BLaER1 treated with 17β-estradiol and CSF1 and Interleukin-3, amounts not matched to agents 10 nM and 100 nM (cell line): ENCODE results near the gene LTBP2.

Experiments used
- H3K27ac ChIP-seq, 11 experiments: shearing (Covaris generic); formaldehyde crosslinking; 2 replicates each; pipeline ENCODE4 v1.8.1; 2022
- H3K27me3 ChIP-seq, 11 experiments: shearing (Covaris generic); formaldehyde crosslinking; 2 replicates each; pipeline ENCODE4 v1.8.1; 2022
- H3K36me3 ChIP-seq, 11 experiments: shearing (Covaris generic); formaldehyde crosslinking; 2 replicates each; pipeline ENCODE4 v1.8.1; 2022
- H3K4me1 ChIP-seq, 10 experiments: shearing (Covaris generic); formaldehyde crosslinking; 2 replicates each; pipeline ENCODE4 v1.8.1; 2022
- H3K4me2 ChIP-seq, 11 experiments: shearing (Covaris generic); formaldehyde crosslinking; 2 replicates each; pipeline ENCODE4 v1.8.1; 2022
- H3K4me3 ChIP-seq, 10 experiments: shearing (Covaris generic); formaldehyde crosslinking; 2 replicates each; pipeline ENCODE4 v1.8.1; 2022
- H3K9ac ChIP-seq, 11 experiments: shearing (Covaris generic); formaldehyde crosslinking; 2 replicates each; pipeline ENCODE4 v1.8.1; 2022
- H3K9me3 ChIP-seq, 11 experiments: shearing (Covaris generic); formaldehyde crosslinking; replicated peaks in 1 of 11; 2 replicates each; pipeline ENCODE4 v1.8.1; 2022
- H4K20me1 ChIP-seq, 11 experiments: shearing (Covaris generic); formaldehyde crosslinking; 2 replicates each; pipeline ENCODE4 v1.8.1; 2022
- Cebpa-rat ChIP-seq, 11 experiments: shearing (Covaris generic); IDR thresholded peaks; 2 replicates each; pipeline ENCODE4 v1.8.1; 2022

The LTBP2 gene

DNA sequence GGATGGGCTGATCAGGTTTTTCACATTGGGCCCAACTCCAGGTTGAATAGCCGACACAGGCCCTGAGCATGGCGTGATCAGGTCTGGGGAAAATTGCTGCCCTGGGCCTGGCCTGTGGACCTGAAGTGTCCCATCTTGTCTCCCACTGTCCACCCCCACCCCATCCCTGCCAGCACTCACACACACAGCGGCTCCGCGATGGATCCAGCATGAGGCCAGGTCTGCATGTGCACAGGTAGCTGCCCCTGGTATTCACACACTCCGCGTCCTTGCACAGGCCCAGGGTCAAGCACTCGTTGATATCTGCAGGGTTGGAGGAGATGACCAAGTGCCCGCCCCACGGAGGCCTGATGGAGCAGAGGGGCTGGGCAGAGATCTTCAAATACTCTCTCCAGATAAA lies 79.8 kb downstream of the LTBP2 start:
- TF ChIP-seq Cebpa-rat (IDR thresholded peaks at IDR 0.05): no peak
- H3K4me1 ChIP-seq: peaks cover 2 to 53% (median 13%) of the 10 kb centered on the region in 10 experiments; a peak in 15 of 20 replicates
- no peaks in the 10 kb centered on the region; a peak in 1 of 22 replicates for H4K20me1 ChIP-seq
- H3K27ac ChIP-seq: no peak overlapping the region
- H3K9ac ChIP-seq: no peak overlapping the region
- no peaks in the 10 kb centered on the region for H3K27me3 ChIP-seq
- no peak overlapping the region for H3K4me3 ChIP-seq
- no peaks in the 10 kb centered on the region for H3K9me3 ChIP-seq
- no peaks in the 10 kb centered on the region for H3K36me3 ChIP-seq
- H3K4me2 ChIP-seq: peak overlapping the region in 1 of 11 experiments; percentile 55; a peak in 1 of 22 replicates

DNA sequence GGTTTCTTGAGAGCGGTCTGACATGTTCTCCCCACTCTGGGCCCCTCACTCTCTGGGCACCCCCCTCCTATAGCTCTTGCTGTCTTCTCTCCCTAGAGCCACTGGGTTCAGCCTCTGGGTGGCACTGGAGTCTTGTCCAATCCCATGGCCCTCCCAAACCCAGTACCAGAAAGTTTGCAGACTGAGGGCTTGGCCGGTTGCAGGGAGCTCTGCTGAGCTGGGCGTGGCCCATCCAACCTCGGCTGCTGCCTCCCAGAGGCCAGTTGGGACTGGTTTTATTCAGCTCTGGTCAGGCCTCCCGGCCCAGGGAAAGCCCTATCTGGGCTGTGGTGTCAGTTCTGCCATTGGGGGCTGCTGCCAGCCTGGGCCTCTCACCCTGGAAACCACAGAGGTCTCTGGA lies 80.6 kb downstream of the LTBP2 start:
- Histone ChIP-seq H3K27me3 (no peaks in the 10 kb centered on the region), H3K4me1 (peaks cover 5 to 56% (median 21%) of the 10 kb centered on the region in 10 experiments; a peak in 19 of 20 replicates), H3K4me2 (peak overlapping the region in 3 of 11 experiments; percentile 6 to 56 (median 55); a peak in 5 of 22 replicates), H3K36me3 (no peaks in the 10 kb centered on the region), H3K9me3 (no peaks in the 10 kb centered on the region), H3K27ac (no peak overlapping the region), H4K20me1 (no peaks in the 10 kb centered on the region; a peak in 2 of 22 replicates), H3K9ac (peak overlapping the region in 1 of 11 experiments; percentile 16; a peak in 1 of 22 replicates), H3K4me3 (no peak overlapping the region)
- TF ChIP-seq Cebpa-rat (IDR thresholded peaks at IDR 0.05): no peak

- Histone ChIP-seq H3K9ac (peak overlapping the region in 1 of 11 experiments; percentile 16; a peak in 1 of 22 replicates), H3K4me3 (no peak overlapping the region), H3K27me3 (no peaks in the 10 kb centered on the region), H4K20me1 (no peaks in the 10 kb centered on the region; a peak in 2 of 22 replicates), H3K36me3 (no peaks in the 10 kb centered on the region), H3K4me1 (peaks cover 8 to 56% (median 25%) of the 10 kb centered on the region in 10 experiments; a peak in 19 of 20 replicates), H3K9me3 (no peaks in the 10 kb centered on the region), H3K4me2 (peak overlapping the region in 3 of 11 experiments; percentile 6 to 56 (median 55); a peak in 5 of 22 replicates), H3K27ac (no peak overlapping the region)
- no peak for TF ChIP-seq Cebpa-rat (IDR thresholded peaks at IDR 0.05)
These were observed 81.0 kb downstream of the LTBP2 start for GRCh38 chr14:74531006-74531405.

GRCh38 chr14:74528886-74529285 lies 83.2 kb downstream of the LTBP2 start:
- H3K4me1 ChIP-seq: peaks cover 20 to 72% (median 39%) of the 10 kb centered on the region in 10 experiments
- no peaks in the 10 kb centered on the region for H3K36me3 ChIP-seq
- no peak overlapping the region for H3K27ac ChIP-seq
- no peaks in the 10 kb centered on the region; a peak in 2 of 22 replicates for H4K20me1 ChIP-seq
- H3K27me3 ChIP-seq: no peaks in the 10 kb centered on the region
- no peak overlapping the region for H3K9ac ChIP-seq
- no peak overlapping the region for H3K4me3 ChIP-seq
- H3K4me2 ChIP-seq: peak overlapping the region in 1 of 11 experiments; percentile 12; a peak in 1 of 22 replicates
- no peak for TF ChIP-seq Cebpa-rat (IDR thresholded peaks at IDR 0.05)
- no peaks in the 10 kb centered on the region for H3K9me3 ChIP-seq

GRCh38 chr14:74528406-74528805 lies 83.6 kb downstream of the LTBP2 start:
- no peak overlapping the region for H3K27ac ChIP-seq
- TF ChIP-seq Cebpa-rat (IDR thresholded peaks at IDR 0.05): no peak
- no peaks in the 10 kb centered on the region; a peak in 2 of 22 replicates for H4K20me1 ChIP-seq

DNA sequence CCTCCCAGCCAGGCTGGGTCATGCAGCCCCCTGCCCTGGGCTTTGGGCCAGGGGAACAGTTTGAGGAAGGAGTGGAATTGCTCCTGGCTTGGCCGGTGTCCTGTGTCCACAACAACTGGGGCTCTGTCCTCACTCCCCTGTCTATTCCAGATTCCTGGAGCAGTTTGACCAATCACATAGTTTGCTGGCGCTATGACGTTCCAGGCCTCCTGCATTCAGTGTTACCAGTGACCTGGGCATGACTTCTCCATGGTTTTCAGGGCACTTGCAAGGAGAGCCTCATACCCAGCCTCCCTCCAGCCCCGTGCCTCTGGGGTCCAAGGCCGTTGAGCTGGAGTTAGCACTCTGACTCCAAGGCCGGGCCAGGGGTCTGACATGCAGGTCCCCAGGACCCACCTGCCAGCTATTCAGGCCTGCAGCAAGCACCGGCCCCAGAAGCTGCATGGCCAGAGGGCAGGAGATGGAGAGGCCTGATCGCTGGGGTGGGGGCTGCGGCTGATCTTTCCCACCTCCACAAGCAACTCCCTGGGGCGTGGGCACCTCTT lies 84.2 kb downstream of the LTBP2 start:
- H3K36me3 ChIP-seq: no peaks in the 10 kb centered on the region
- no peaks in the 10 kb centered on the region for H3K9me3 ChIP-seq
- peak overlapping the region in 2 of 11 experiments; percentile 7 to 12; a peak in 4 of 22 replicates for H3K4me2 ChIP-seq
- H3K4me3 ChIP-seq: no peak overlapping the region
- H3K9ac ChIP-seq: no peak overlapping the region
- H4K20me1 ChIP-seq: no peaks in the 10 kb centered on the region; a peak in 2 of 22 replicates
- no peak overlapping the region for H3K27ac ChIP-seq
- no peaks in the 10 kb centered on the region for H3K27me3 ChIP-seq
- peaks cover 15 to 61% (median 31%) of the 10 kb centered on the region in 10 experiments for H3K4me1 ChIP-seq
- no peak for TF ChIP-seq Cebpa-rat (IDR thresholded peaks at IDR 0.05)

More at GRCh38 chr14:74528406-74528805, 83.6 kb downstream of the LTBP2 start:
- H3K27me3 ChIP-seq: no peaks in the 10 kb centered on the region
- H3K4me3 ChIP-seq: no peak overlapping the region
- H3K4me2 ChIP-seq: peak overlapping the region in 2 of 11 experiments; percentile 7 to 12; a peak in 2 of 22 replicates
- H3K9ac ChIP-seq: no peak overlapping the region
- no peaks in the 10 kb centered on the region for H3K36me3 ChIP-seq
- no peaks in the 10 kb centered on the region for H3K9me3 ChIP-seq
- peaks cover 16 to 67% (median 34%) of the 10 kb centered on the region in 10 experiments for H3K4me1 ChIP-seq

DNA sequence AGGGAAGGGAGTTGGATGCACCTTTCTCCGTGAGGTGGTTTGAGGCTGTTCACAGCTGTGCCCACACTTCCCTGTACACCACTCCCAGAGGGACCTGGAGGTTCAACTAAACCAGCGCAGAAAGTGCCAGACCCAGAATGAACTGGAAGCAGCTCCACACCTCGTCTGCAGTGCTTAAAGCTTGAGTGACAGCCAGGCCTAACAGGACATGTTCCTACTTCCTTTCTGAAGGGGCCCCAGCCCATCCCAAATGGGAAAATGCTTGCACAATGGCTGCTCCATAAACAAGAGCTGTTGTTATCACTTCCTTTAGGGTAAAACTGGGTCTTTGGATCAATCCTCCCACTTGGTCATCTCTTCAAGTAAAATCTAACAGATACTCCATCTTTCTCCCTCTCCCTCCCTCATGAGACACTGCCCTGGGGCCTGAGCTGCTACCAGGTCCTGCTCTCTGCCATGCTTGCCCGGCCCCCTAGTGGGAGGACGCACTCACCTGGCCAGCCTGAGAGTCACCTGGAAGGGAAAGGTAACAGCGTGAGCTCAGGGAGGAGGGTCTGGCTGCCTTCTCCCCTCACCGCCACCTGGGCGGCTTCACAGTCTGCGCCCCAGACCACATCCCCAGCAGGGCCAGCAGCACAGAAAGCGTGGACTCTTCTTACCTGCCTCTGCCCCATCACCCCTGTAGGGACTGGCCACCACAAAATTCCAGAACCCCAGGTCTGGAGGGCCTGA lies 85.0 kb downstream of the LTBP2 start:
- TF ChIP-seq Cebpa-rat (IDR thresholded peaks at IDR 0.05): no peak

DNA sequence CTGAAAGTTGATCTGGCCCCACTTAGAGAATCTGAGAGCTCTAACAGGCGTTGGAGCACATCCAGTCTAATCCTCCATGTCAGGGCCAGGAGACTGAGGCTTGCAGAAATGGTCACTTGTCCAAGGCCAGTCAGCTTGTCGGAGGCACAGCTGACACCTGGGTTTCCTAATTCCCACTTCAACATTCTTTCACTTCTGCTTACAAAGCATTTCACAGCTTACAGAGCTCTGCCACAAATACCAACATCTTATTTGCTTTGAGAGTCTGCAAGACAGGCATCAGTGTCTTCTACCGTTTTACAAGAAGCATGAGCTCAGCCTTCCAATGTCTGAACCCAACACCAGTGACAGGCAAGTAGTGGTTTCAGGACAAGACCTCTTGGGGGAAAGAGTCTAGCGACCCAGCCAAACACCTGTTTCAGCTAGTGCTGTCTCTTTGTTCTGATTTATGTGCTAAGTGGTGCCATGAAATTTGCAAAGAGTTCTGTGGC lies 86.6 kb downstream of the LTBP2 start:
- Histone ChIP-seq H3K4me2 (peak overlapping the region; percentile 2 to 81 (median 47); a peak in 20 of 22 replicates), H3K9ac (no peak overlapping the region), H4K20me1 (no peaks in the 10 kb centered on the region; a peak in 2 of 22 replicates), H3K27ac (no peak overlapping the region), H3K4me1 (peaks cover 15 to 44% (median 31%) of the 10 kb centered on the region in 10 experiments), H3K4me3 (no peak overlapping the region), H3K9me3 (no peaks in the 10 kb centered on the region), H3K27me3 (no peaks in the 10 kb centered on the region), H3K36me3 (peaks cover 0 to 3% (median 0%) of the 10 kb centered on the region in 11 experiments; a peak in 1 of 22 replicates)
- TF ChIP-seq Cebpa-rat (IDR thresholded peaks at IDR 0.05): no peak

More for the DNA sequence above, 85.0 kb downstream of the LTBP2 start:
- Histone ChIP-seq H3K4me3 (no peak overlapping the region), H3K27ac (no peak overlapping the region), H4K20me1 (no peaks in the 10 kb centered on the region; a peak in 2 of 22 replicates), H3K27me3 (no peaks in the 10 kb centered on the region), H3K4me2 (peak overlapping the region; percentile 13 to 62 (median 44); a peak in 21 of 22 replicates), H3K9me3 (no peaks in the 10 kb centered on the region), H3K9ac (peak overlapping the region in 1 of 11 experiments; percentile 4; a peak in 1 of 22 replicates), H3K4me1 (peaks cover 15 to 57% (median 31%) of the 10 kb centered on the region in 10 experiments), H3K36me3 (no peaks in the 10 kb centered on the region)

GRCh38 chr14:74524812-74525135 lies 87.3 kb downstream of the LTBP2 start:
- peaks cover 15 to 44% (median 31%) of the 10 kb centered on the region in 10 experiments for H3K4me1 ChIP-seq
- no peak for TF ChIP-seq Cebpa-rat (IDR thresholded peaks at IDR 0.05)
- no peaks in the 10 kb centered on the region for H3K27me3 ChIP-seq
- H3K4me3 ChIP-seq: no peak overlapping the region
- peaks cover 0 to 3% (median 0%) of the 10 kb centered on the region in 11 experiments; a peak in 1 of 22 replicates for H3K36me3 ChIP-seq
- no peaks in the 10 kb centered on the region; a peak in 2 of 22 replicates for H4K20me1 ChIP-seq
- H3K9me3 ChIP-seq: no peaks in the 10 kb centered on the region
- H3K9ac ChIP-seq: no peak overlapping the region
- no peak overlapping the region for H3K27ac ChIP-seq
- peak overlapping the region; percentile 2 to 81 (median 47); a peak in 16 of 22 replicates for H3K4me2 ChIP-seq
